ENCODE data around the gene CDH2. TPM values are rescaled to one million over a fixed set of nuclear protein-coding genes. Genes with fewer than 3 reads are reported as not detected.

Gene CDH2
- total RNA-seq, 1 experiment from 2014 or later = 36.2 TPM

GRCh38 chr18:28185121-28185520, 8.2 kb upstream of the CDH2 start:
- no peak for TF ChIP-seq CTCF (conservative IDR thresholded peaks at IDR 0.05)
- Mint-ChIP-seq H3K4me3 (no peak overlapping the region), H3K27ac (no peak overlapping the region), H3K27me3 (ENCODE audit: low read depth) (peaks cover 4% of the 10 kb centered on the region), H3K36me3 (ENCODE audit: insufficient read depth in 1 of 3, low read depth in 3 of 3) (peaks cover 0 to 5% (median 2%) of the 10 kb centered on the region in 3 experiments; a peak in 4 of 7 replicates), H3K4me1 (peaks cover 31% of the 10 kb centered on the region in 2 experiments), H3K9me3 (peaks cover 3% of the 10 kb centered on the region in 2 experiments; a peak in 3 of 5 replicates)
- H2AK5ac ChIP-seq (ENCODE audit: insufficient read length, low read length) = no peak overlapping the region
- H2BK12ac ChIP-seq (ENCODE audit: insufficient read length, low read depth, low read length) = no peak overlapping the region
- H3K4me2 ChIP-seq (ENCODE audit: insufficient read depth, insufficient read length, low read length) = no peak overlapping the region
- H3T11ph ChIP-seq (ENCODE audit: low read length) = no peak overlapping the region
- H3K9ac ChIP-seq (ENCODE audit: extremely low read depth, insufficient read length, low read length) = no peak overlapping the region
- no peaks in the 10 kb centered on the region for H3K79me1 ChIP-seq (ENCODE audit: insufficient read depth, low read depth, low read length, poor library complexity, severe bottlenecking)
- no CpG with 5 or more reads among the region's 3 CpGs for WGBS (ENCODE audit: extremely low coverage, insufficient read length, low lambda C conversion rate)
- no peaks in the 10 kb centered on the region for H4K20me1 ChIP-seq (ENCODE audit: control insufficient read depth, insufficient read depth, insufficient read length)
- H3K4ac ChIP-seq (ENCODE audit: low read depth, low read length) = no peak overlapping the region
- H2AFZ ChIP-seq (ENCODE audit: low read length) = no peak overlapping the region
- H3K4me1 ChIP-seq (ENCODE audit: insufficient read depth, low read length) = no peaks in the 10 kb centered on the region; the same call in 1 of the 2 replicates
- no peak overlapping the region for H3K27ac ChIP-seq (ENCODE audit: insufficient read length, low read depth, low read length)
- H2BK15ac ChIP-seq (ENCODE audit: low read depth, low read length) = no peak overlapping the region
- no peak overlapping the region for H4K8ac ChIP-seq (replicated peaks; ENCODE audit: insufficient read length, low read depth, low read length)
- peaks cover under 1% of the 10 kb centered on the region; the same call in 1 of the 2 replicates for H3K27me3 ChIP-seq (ENCODE audit: insufficient read depth, low read length)
- no peak overlapping the region for H3K56ac ChIP-seq (ENCODE audit: insufficient read length, low read depth, low read length)
- no peak overlapping the region for H2BK120ac ChIP-seq (ENCODE audit: low read depth, low read length, poor library complexity, severe bottlenecking)
- no peak overlapping the region for H4K5ac ChIP-seq (ENCODE audit: insufficient read length, low read depth, low read length)
- H3K14ac ChIP-seq (ENCODE audit: insufficient read depth, low read length) = no peak overlapping the region
- no peaks in the 10 kb centered on the region for H3K79me2 ChIP-seq (ENCODE audit: insufficient read depth, low read length)
- H2BK20ac ChIP-seq (ENCODE audit: low read depth, low read length, poor library complexity, severe bottlenecking) = no peak overlapping the region
- H3K9me3 ChIP-seq (ENCODE audit: control insufficient read depth, low read depth, low read length) = no peaks in the 10 kb centered on the region
- no peak overlapping the region for H4K91ac ChIP-seq (ENCODE audit: insufficient read length, low read depth, low read length)
- DNase-seq = no peak
- no peak overlapping the region for H3K23ac ChIP-seq (ENCODE audit: insufficient read length, low read depth, low read length)
- H3K18ac ChIP-seq (ENCODE audit: insufficient read length, low read depth, low read length) = no peak overlapping the region
- no peak overlapping the region for H2BK5ac ChIP-seq (ENCODE audit: insufficient read length, low read length)
- H3K23me2 ChIP-seq (ENCODE audit: insufficient read length, low read depth, low read length, poor library complexity, severe bottlenecking) = no peaks in the 10 kb centered on the region
